GM12892 (cell line): Measurements from ENCODE around the gene SLC27A6.
"Not testable (repeated sequence)": the region's sequence is repeated elsewhere in the genome, so short reads cannot be mapped to it uniquely, and the experiment has no call there.

Experiments used
- POLR2AphosphoS5 ChIP-seq: IDR thresholded peaks from 2 replicates; pipeline ENCODE4 v1.6.1; 2011; ENCODE audit warnings: low read depth, low read length, control low read depth
- TAF1 ChIP-seq: IDR thresholded peaks from 2 replicates; pipeline ENCODE4 v1.6.1; 2011; ENCODE audit warnings: low read depth, mild to moderate bottlenecking, control low read depth, low read length, borderline replicate concordance

GRCh38 chr5:128943100-128943499 lies 22.2 kb upstream of the SLC27A6 start:
- not testable (repeated sequence) for TF ChIP-seq TAF1, POLR2AphosphoS5
